Vagina (tissue), 2 donors: ENCODE data around the gene TMOD4. TPM values are rescaled to one million over a fixed set of nuclear protein-coding genes. Genes with fewer than 3 reads are reported as not detected.
"Not testable (repeated sequence)": the region's sequence is repeated elsewhere in the genome, so short reads cannot be mapped to it uniquely, and the experiment has no call there.

ENCODE experiments used
- DNase-seq, 2 donors: peaks; one replicate each; pipeline ENCODE4 v3.0.0-alpha.2; 2017; ENCODE audit errors: extremely low spot score in 2 of 2
- H3K27ac ChIP-seq: fragments of 200-600 bp; sonication (generic); one replicate; pipeline ENCODE4 v1.5.1; 2019
- H3K27me3 ChIP-seq: fragments of 200-600 bp; sonication (generic); one replicate; pipeline ENCODE4 v1.5.1; 2019
- H3K36me3 ChIP-seq, 2 donors: fragments of 200-600 bp; sonication (generic); one replicate each; pipeline ENCODE4 v1.5.1; 2017 to 2019
- H3K4me1 ChIP-seq: fragments of 200-600 bp; sonication (generic); one replicate; pipeline ENCODE4 v1.5.1; 2019
- H3K4me3 ChIP-seq, 2 donors: fragments of 200-600 bp; sonication (generic); 1 replicate in 1 of 2; 2 replicates in 1 of 2; pipeline ENCODE4 v1.5.1; 2016 to 2019
- H3K9me3 ChIP-seq: fragments of 200-600 bp; sonication (generic); one replicate; pipeline ENCODE4 v1.5.1; 2019
- CTCF ChIP-seq, 3 experiments: fragments of 450-650 bp in 2 of 3; fragments of 200-600 bp in 1 of 3; sonication (generic) in 1 of 3; IDR thresholded peaks; one replicate each; pipeline ENCODE4 v1.5.1; 2017 to 2019; ENCODE audit warnings: antibody characterized with exemption in 3 of 3, mild to moderate bottlenecking in 2 of 3, moderate library complexity in 2 of 3
- POLR2A ChIP-seq, 2 donors: fragments of 450-650 bp; IDR thresholded peaks; one replicate each; pipeline ENCODE4 v1.6.1; 2017; ENCODE audit warnings: antibody characterized with exemption in 2 of 2, mild to moderate bottlenecking in 2 of 2, moderate library complexity in 2 of 2
- POLR2AphosphoS5 ChIP-seq, 2 donors: sonication (generic); formaldehyde crosslinking; IDR thresholded peaks; one replicate each; pipeline ENCODE4 v1.9.0; 2017; ENCODE audit warnings: antibody characterized with exemption in 2 of 2, mild to moderate bottlenecking in 2 of 2, low read depth in 1 of 2; ENCODE audit not compliant: insufficient read depth in 1 of 2
- intact Hi-C: fragments of 100-400 bp; cut with DNase I; formaldehyde crosslinking; loops from one replicate; pipeline ENCODE4 v1.15.1; 2023
- total RNA-seq: library from RNA; depleted of rRNA; stranded (reverse); fragments of >200 nt; gene quantifications from one replicate; pipeline ENCODE4 v1.2.3, GENCODE V29; 2016

Gene TMOD4
- total RNA-seq, 1 donor from 2014 or later, result 2.2 TPM

DNA sequence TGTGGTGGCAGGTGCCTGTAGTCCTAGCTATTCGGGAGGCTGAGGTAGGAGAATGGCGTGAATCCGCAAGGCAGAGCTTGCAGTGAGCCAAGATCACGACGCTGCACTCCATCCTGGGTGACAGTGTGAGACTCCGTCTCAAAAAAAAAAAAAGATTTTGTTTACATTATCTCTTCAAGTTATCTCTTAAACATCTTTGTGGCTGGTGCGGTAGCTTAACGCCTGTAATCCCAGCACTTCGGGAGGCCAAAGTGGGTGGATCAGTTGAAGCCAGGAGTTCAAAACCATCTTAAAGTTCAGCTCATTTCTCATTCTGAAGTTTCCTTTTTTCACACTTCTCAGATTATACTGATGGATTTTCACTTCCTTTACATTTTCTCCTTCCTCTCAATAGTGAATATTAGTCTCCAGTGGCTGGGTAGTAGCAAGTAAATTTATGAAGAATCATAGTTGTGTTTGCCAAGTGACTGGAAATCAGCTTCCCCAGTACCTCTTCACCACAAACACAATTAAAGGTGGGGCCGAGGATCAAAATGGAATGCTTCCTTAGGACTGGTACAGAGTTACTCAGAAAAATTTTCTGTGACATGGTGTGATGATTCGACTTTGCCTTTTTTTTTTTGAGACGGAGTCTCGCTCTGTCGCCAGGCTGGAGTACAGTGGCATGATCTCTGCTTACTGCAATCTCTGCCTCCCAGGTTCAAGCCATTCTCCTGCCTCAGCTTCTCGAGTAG, 36.4 kb upstream of the TMOD4 start:
- no peak overlapping the region for H3K4me3 ChIP-seq
- H3K9me3 ChIP-seq, result no peaks in the 10 kb centered on the region
- intact Hi-C loops, result no loop called here
- TF ChIP-seq POLR2AphosphoS5 (IDR thresholded peaks at IDR 0.05; ENCODE audit: insufficient read depth in 1 of 2, low read depth in 1 of 2) (no peak), CTCF (IDR thresholded peaks at IDR 0.05) (no peak)
- H3K4me1 ChIP-seq, result peaks cover 20% of the 10 kb centered on the region
- no peak overlapping the region for H3K27ac ChIP-seq
- peaks cover 0 to 15% of the 10 kb centered on the region in 2 donors for H3K36me3 ChIP-seq
- H3K27me3 ChIP-seq, result no peaks in the 10 kb centered on the region
- DNase-seq, result no peak

DNA sequence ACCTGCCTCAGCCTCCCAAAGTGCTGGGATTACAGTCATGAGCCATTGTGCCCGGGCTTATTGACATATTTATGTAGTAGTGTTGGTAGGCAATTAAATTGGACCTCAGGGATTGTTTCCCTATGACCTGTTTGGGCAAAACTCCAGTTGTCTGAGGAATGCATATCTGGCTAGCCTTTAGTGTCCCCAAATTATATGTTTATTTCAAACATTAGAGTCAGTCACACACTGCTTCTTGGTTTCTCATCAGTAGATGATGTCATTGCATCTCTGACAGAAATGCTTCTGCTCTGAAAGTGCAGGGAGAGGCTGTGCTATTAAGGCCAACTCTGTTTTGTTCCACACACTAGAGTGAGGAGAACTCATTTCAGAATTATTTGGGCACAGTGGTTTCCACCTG, 35.0 kb upstream of the TMOD4 start:
- no peak overlapping the region for H3K27ac ChIP-seq
- peaks cover 0 to 27% of the 10 kb centered on the region in 2 donors for H3K36me3 ChIP-seq
- intact Hi-C loops, result no loop called here
- H3K9me3 ChIP-seq, result no peaks in the 10 kb centered on the region
- no peaks in the 10 kb centered on the region for H3K27me3 ChIP-seq
- H3K4me3 ChIP-seq, result no peak overlapping the region
- TF ChIP-seq POLR2A (IDR thresholded peaks at IDR 0.05) (no peak), CTCF (IDR thresholded peaks at IDR 0.05) (no peak), POLR2AphosphoS5 (IDR thresholded peaks at IDR 0.05; ENCODE audit: insufficient read depth in 1 of 2, low read depth in 1 of 2) (no peak)
- no peak for DNase-seq
- peaks cover 22% of the 10 kb centered on the region for H3K4me1 ChIP-seq

GRCh38 chr1:151205381-151205965, 29.7 kb upstream of the TMOD4 start:
- intact Hi-C loops, H3K9me3 ChIP-seq, H3K4me3 ChIP-seq, H3K27ac ChIP-seq, DNase-seq, H3K27me3 ChIP-seq: not testable (repeated sequence)
- Histone ChIP-seq H3K4me1 (peaks cover 53% of the 10 kb centered on the region), H3K36me3 (peaks cover 0 to 45% of the 10 kb centered on the region in 2 donors)

DNA sequence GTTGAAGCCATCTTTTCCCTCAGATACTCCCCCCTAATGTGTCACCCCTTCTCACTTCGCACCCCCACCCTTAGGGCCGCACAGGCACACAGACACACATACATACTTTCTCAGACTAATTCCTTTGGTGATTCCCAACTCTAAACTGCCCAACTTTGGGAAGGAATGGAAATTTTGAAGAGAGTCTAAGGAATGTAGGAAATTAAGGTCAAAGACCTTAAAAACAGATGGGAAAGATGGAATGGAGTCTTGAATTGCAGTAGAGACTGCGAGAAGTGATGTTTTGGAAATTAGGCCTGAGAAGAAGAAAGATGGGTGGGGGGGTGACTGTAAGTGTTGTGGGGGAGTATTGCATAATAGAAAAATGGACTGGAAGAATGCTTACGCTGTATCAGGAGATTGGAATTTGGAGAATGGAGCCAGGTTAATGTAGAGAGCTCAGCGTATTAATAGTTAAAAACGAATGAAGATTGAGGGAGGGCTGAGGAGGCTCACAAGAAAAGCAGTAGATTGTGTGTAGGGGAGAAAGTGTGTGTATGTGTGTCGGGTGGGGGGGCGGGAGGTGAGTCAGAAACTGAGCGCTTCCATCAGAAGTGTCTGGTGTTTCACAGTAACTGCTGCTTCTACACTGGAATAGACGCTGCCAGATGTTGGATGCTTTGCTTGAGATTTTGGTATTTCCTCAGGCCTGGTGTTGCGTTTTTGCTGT, 24.2 kb upstream of the TMOD4 start:
- no peak for TF ChIP-seq POLR2A (IDR thresholded peaks at IDR 0.05)
- peaks cover 66% of the 10 kb centered on the region for H3K4me1 ChIP-seq
- H3K27ac ChIP-seq, result peak overlapping the region; percentile 88
- peaks cover 0 to 18% of the 10 kb centered on the region in 2 donors for H3K36me3 ChIP-seq
- peak overlapping the region; percentile 77 to 93 for H3K4me3 ChIP-seq
- intact Hi-C loops, result loop anchor here (2.0 kb wide), 1 partner anchor 53 kb away; no protein-coding TSS in a partner anchor
- DNase-seq, result no peak
- H3K9me3 ChIP-seq, result no peaks in the 10 kb centered on the region
- H3K27me3 ChIP-seq, result no peaks in the 10 kb centered on the region

- peaks cover 52% of the 10 kb centered on the region for H3K4me1 ChIP-seq
- peak; percentile 97 to 99 for DNase-seq
- H3K27me3 ChIP-seq, result no peaks in the 10 kb centered on the region
- no peaks in the 10 kb centered on the region for H3K9me3 ChIP-seq
- TF ChIP-seq CTCF (IDR thresholded peaks at IDR 0.05), result no peak
- TF ChIP-seq POLR2A (IDR thresholded peaks at IDR 0.05), result peak in 1 of 2 donors; percentile 78
- TF ChIP-seq POLR2AphosphoS5 (IDR thresholded peaks at IDR 0.05; ENCODE audit: insufficient read depth in 1 of 2, low read depth in 1 of 2), result peak; percentile 97
- intact Hi-C loops, result loop anchor here (2.0 kb wide), 1 partner anchor 54 kb away; no protein-coding TSS in a partner anchor
- peaks cover 0 to 13% of the 10 kb centered on the region in 2 donors for H3K36me3 ChIP-seq
- peak within 1 kb of the TSS; percentile 77 to 93 for H3K4me3 ChIP-seq
- peak within 1 kb of the TSS; percentile 88 for H3K27ac ChIP-seq
These were observed 22.7 kb upstream of the TMOD4 start, which contains the start of gene PIP5K1A for GRCh38 chr1:151198254-151199127. PIP5K1A (plus strand) TSS chr1:151198552; CDS start chr1:151198997, 445 bp downstream.
